NT2/D1 (cell line): Measurements from ENCODE around the gene ALKBH2.

Experiments used
- SUZ12 ChIP-seq: IDR thresholded peaks from 2 replicates; pipeline ENCODE4 v1.6.1; 2011; ENCODE audit not compliant: insufficient read length, insufficient read depth; ENCODE audit errors: extremely low read depth
- ZNF274 ChIP-seq: IDR thresholded peaks from 2 replicates; pipeline ENCODE4 v1.6.1; 2011; ENCODE audit warnings: mild to moderate bottlenecking, low read depth, low read length

DNA sequence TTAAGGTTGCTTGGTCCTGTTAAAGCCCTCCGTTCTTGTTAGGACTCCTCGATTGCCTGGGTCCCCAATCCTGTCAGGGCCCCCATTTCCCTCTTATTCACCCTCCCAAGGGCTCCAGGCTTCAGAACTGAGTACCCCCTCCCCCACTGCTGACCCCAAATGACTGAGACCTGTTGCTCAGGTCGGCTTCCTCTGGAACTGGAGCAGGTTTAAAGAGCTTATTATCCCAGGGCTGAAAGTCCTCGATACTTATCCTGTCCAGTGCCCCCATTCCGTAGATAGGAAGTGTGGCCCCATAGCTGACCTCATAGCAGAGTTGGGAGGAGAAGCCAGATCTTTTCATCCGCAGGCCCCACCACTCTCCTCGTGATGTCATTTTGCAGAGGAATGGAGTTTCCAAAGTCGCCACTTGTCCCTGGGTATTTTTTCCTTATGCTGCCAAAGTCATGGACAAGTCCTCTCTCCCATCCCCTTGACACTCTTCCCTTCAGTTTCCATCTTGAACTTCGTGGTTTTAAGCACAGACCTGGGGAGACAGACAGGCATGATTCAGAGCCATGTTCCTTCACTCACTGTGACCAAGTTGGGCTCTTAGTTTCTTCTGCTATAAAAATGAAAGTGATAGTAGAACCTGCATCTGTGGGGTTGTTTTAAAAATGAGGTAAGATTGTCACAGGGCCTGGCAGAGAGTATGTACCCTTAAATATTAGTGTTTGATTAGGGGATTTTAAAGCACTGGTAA lies 39.7 kb downstream of the ALKBH2 start:
- no peak for TF ChIP-seq ZNF274
- TF ChIP-seq SUZ12, result no peak
